SK-N-SH treated with all-trans-retinoic acid at 6 μM for 48 hours (cell line): ENCODE results near the gene PSRC1.
"Not testable (repeated sequence)": the region's sequence is repeated elsewhere in the genome, so short reads cannot be mapped to it uniquely, and the experiment has no call there.

Source experiments
- ATAC-seq: fragments of 200-7000 bp; cut with Tn5 transposase; 3 replicates; pipeline ENCODE4 v1.9.1; 2020; ENCODE audit warnings: mild to moderate bottlenecking, moderate library complexity
- ARNTL ChIP-seq: fragments of 450-650 bp; formaldehyde crosslinking; IDR thresholded peaks from 2 replicates; pipeline ENCODE4 v1.5.0; 2020; ENCODE audit warnings: low read depth, mild to moderate bottlenecking, moderate library complexity, borderline replicate concordance
- BACH2 ChIP-seq: fragments of 250-450 bp; sonication (Bioruptor Pico); IDR thresholded peaks from 2 replicates; pipeline ENCODE4 v1.9.0; 2021; ENCODE audit warnings: mild to moderate bottlenecking, borderline replicate concordance
- CREB5 ChIP-seq: fragments of 250-450 bp; sonication (Bioruptor Pico); IDR thresholded peaks from 2 replicates; pipeline ENCODE4 v1.5.1; 2020; ENCODE audit warnings: low read depth, mild to moderate bottlenecking, moderate library complexity
- CSDC2 ChIP-seq: fragments of 250-450 bp; sonication (Bioruptor Pico); IDR thresholded peaks from 2 replicates; pipeline ENCODE4 v1.5.0; 2020; ENCODE audit warnings: mild to moderate bottlenecking, moderate library complexity
- CSRNP3 ChIP-seq: fragments of 250-450 bp; sonication (Bioruptor Pico); IDR thresholded peaks from 2 replicates; pipeline ENCODE4 v1.5.1; 2021; ENCODE audit warnings: mild to moderate bottlenecking, moderate library complexity
- ESRRG ChIP-seq: fragments of 250-450 bp; sonication (Bioruptor Pico); IDR thresholded peaks from 2 replicates; pipeline ENCODE4 v1.6.1; 2021; ENCODE audit warnings: mild to moderate bottlenecking
- GLIS3 ChIP-seq: fragments of 250-450 bp; sonication (Bioruptor Pico); IDR thresholded peaks from 2 replicates; pipeline ENCODE4 v1.5.0; 2020; ENCODE audit warnings: mild to moderate bottlenecking, moderate library complexity
- OSR1 ChIP-seq: fragments of 250-450 bp; sonication (Bioruptor Pico); IDR thresholded peaks from 2 replicates; pipeline ENCODE4 v1.8.0; 2022; ENCODE audit warnings: moderate library complexity, mild to moderate bottlenecking, inconsistent platforms
- PATZ1 ChIP-seq: fragments of 250-450 bp; sonication (Bioruptor Pico); IDR thresholded peaks from 2 replicates; pipeline ENCODE4 v1.8.0; 2020; ENCODE audit warnings: mild to moderate bottlenecking, moderate library complexity, borderline replicate concordance
- POU6F1 ChIP-seq: fragments of 250-450 bp; sonication (Bioruptor Pico); IDR thresholded peaks from 2 replicates; pipeline ENCODE4 v1.8.0; 2021; ENCODE audit warnings: low read depth, mild to moderate bottlenecking, moderate library complexity, borderline replicate concordance
- RARB ChIP-seq: fragments of 250-450 bp; sonication (Bioruptor Pico); IDR thresholded peaks from 2 replicates; pipeline ENCODE4 v1.8.0; 2021; ENCODE audit warnings: mild to moderate bottlenecking, moderate library complexity
- SNAI2 ChIP-seq: fragments of 250-450 bp; sonication (Bioruptor Pico); IDR thresholded peaks from 2 replicates; pipeline ENCODE4 v1.5.0; 2020; ENCODE audit warnings: mild to moderate bottlenecking, moderate library complexity
- TOX ChIP-seq: fragments of 250-450 bp; sonication (Bioruptor Pico); IDR thresholded peaks from 2 replicates; pipeline ENCODE4 v1.8.0; 2021; ENCODE audit warnings: mild to moderate bottlenecking, moderate library complexity, borderline replicate concordance
- TSHZ2 ChIP-seq: fragments of 250-450 bp; sonication (Bioruptor Pico); IDR thresholded peaks from 2 replicates; pipeline ENCODE4 v1.5.0; 2020; ENCODE audit warnings: mild to moderate bottlenecking, moderate library complexity
- ZC3H10 ChIP-seq: fragments of 250-450 bp; sonication (Bioruptor Pico); IDR thresholded peaks from 2 replicates; pipeline ENCODE4 v1.5.1; 2021; ENCODE audit warnings: mild to moderate bottlenecking, moderate library complexity
- ZFP3 ChIP-seq: fragments of 250-450 bp; sonication (Bioruptor Pico); IDR thresholded peaks from 2 replicates; pipeline ENCODE4 v1.5.0; 2020; ENCODE audit warnings: mild to moderate bottlenecking, moderate library complexity
- ZNF565 ChIP-seq: fragments of 450-650 bp; formaldehyde crosslinking; conservative IDR thresholded peaks from 2 replicates; pipeline ENCODE4 v1.5.0; 2020; ENCODE audit warnings: low read depth, mild to moderate bottlenecking, moderate library complexity
- ZNF70 ChIP-seq: fragments of 450-650 bp; formaldehyde crosslinking; IDR thresholded peaks from 2 replicates; pipeline ENCODE4 v1.5.0; 2020; ENCODE audit warnings: mild to moderate bottlenecking, moderate library complexity
- ZNF8 ChIP-seq: fragments of 450-650 bp; formaldehyde crosslinking; IDR thresholded peaks from 2 replicates; pipeline ENCODE4 v1.5.0; 2020; ENCODE audit warnings: mild to moderate bottlenecking, moderate library complexity

Gene PSRC1

GRCh38 chr1:109306832-109307273, 23.9 kb upstream of the PSRC1 start, which contains the start of gene MYBPHL:
TSS of gene MYBPHL (minus strand) at chr1:109307011. CDS start at chr1:109306991, 20 bp downstream.
- no peak for ATAC-seq
- TF ChIP-seq SNAI2 = no peak
- no peak for TF ChIP-seq BACH2 (CRISPR knock-in tag)
- no peak for TF ChIP-seq TOX (CRISPR knock-in tag)
- no peak for TF ChIP-seq POU6F1 (CRISPR knock-in tag)
- no peak for TF ChIP-seq ZNF70 (CRISPR knock-in tag)
- TF ChIP-seq OSR1 (CRISPR knock-in tag) = no peak
- no peak for TF ChIP-seq PATZ1 (CRISPR knock-in tag)
- no peak for TF ChIP-seq ESRRG
- no peak for TF ChIP-seq RARB (CRISPR knock-in tag)
- no peak for TF ChIP-seq ZNF8 (CRISPR knock-in tag)
- TF ChIP-seq ARNTL = no peak
- TF ChIP-seq ZC3H10 (CRISPR knock-in tag) = no peak

- not testable (repeated sequence) for ATAC-seq
Observed at GRCh38 chr1:109305991-109306390, 23.0 kb upstream of the PSRC1 start.

- TF ChIP-seq TSHZ2 (CRISPR knock-in tag) = no peak
- no peak for TF ChIP-seq ARNTL
- TF ChIP-seq ZFP3 = no peak
- no peak for TF ChIP-seq CSDC2 (CRISPR knock-in tag)
- TF ChIP-seq OSR1 (CRISPR knock-in tag) = no peak
- no peak for TF ChIP-seq ZNF565
- no peak for TF ChIP-seq ZNF70 (CRISPR knock-in tag)
- TF ChIP-seq RARB (CRISPR knock-in tag) = no peak
- TF ChIP-seq ZNF8 (CRISPR knock-in tag) = no peak
- TF ChIP-seq ZC3H10 (CRISPR knock-in tag) = no peak
- ATAC-seq = no peak
Observed at GRCh38 chr1:109304226-109304920, 21.4 kb upstream of the PSRC1 start.

GRCh38 chr1:109301874-109302273, 18.9 kb upstream of the PSRC1 start:
- no peak for ATAC-seq
- TF ChIP-seq GLIS3 (CRISPR knock-in tag) = no peak
- no peak for TF ChIP-seq CSRNP3 (CRISPR knock-in tag)
- no peak for TF ChIP-seq ZNF8 (CRISPR knock-in tag)
- TF ChIP-seq ZNF565 = no peak
- no peak for TF ChIP-seq OSR1 (CRISPR knock-in tag)
- TF ChIP-seq CREB5 (CRISPR knock-in tag) = no peak
- no peak for TF ChIP-seq ARNTL
